T-cell (primary cell): ENCODE results near the gene SYT2. TPM values are rescaled to one million over a fixed set of nuclear protein-coding genes. Genes with fewer than 3 reads are reported as not detected.
"Not testable (repeated sequence)": the region's sequence is repeated elsewhere in the genome, so short reads cannot be mapped to it uniquely, and the experiment has no call there.

Experiments used
- ATAC-seq, 4 experiments: fragments of 200-7000 bp in 3 of 4; fragments of 150-1000 bp in 1 of 4; cut with Tn5 transposase; replicated peaks in 1 of 4; 1 replicate in 3 of 4; 2 replicates in 1 of 4; pipeline ENCODE4 v1.10.0; 2021; ENCODE audit warnings: moderate library complexity in 3 of 4, mild to moderate bottlenecking in 2 of 4, moderate number of reproducible peaks in 1 of 4
- CTCF ChIA-PET, 2 donors: fragments of 300-600 bp; sonication (Branson Sonifier 250); formaldehyde crosslinking; loops; one replicate each; lab custom pipeline; 2022; ENCODE audit warnings: antibody characterized with exemption in 2 of 2; lab: Charles Lee
- POLR2A ChIA-PET, 2 donors: fragments of 300-600 bp; sonication (Branson Sonifier 250); formaldehyde crosslinking; loops; one replicate each; lab custom pipeline; 2022; ENCODE audit warnings: antibody characterized with exemption in 2 of 2; lab: Charles Lee
- DNase-seq, 35 experiments: peaks; one replicate each; pipeline versions ENCODE4 v3.0.0 to v3.0.0-alpha.2; 2013 to 2023
- H3K27ac ChIP-seq: one replicate; pipeline ENCODE4 v1.5.1; 2013; ENCODE audit warnings: low read length
- H3K27me3 ChIP-seq, 2 experiments: replicated peaks in 1 of 2; 1 replicate in 1 of 2; 2 replicates in 1 of 2; pipeline versions ENCODE4 v1.6.1 to v1.7.0; 2013; ENCODE audit warnings: low read length in 1 of 2, mixed read lengths in 1 of 2; ENCODE audit not compliant: control insufficient read depth in 2 of 2, insufficient read depth in 2 of 2; ENCODE audit errors: extremely low read depth in 1 of 2
- H3K36me3 ChIP-seq, 2 donors: 1 replicate in 1 of 2; 2 replicates in 1 of 2; pipeline versions ENCODE4 v1.6.1 to v1.7.0; 2013; ENCODE audit warnings: low read length in 1 of 2; ENCODE audit not compliant: control insufficient read depth in 2 of 2, insufficient read depth in 1 of 2; ENCODE audit errors: extremely low read depth in 1 of 2
- H3K4me1 ChIP-seq, 2 experiments: 1 replicate in 1 of 2; 2 replicates in 1 of 2; pipeline versions ENCODE4 v1.6.1 to v1.7.0; 2013; ENCODE audit warnings: low read length in 2 of 2, mixed read lengths in 1 of 2; ENCODE audit not compliant: insufficient read depth in 2 of 2, control insufficient read depth in 1 of 2; ENCODE audit errors: extremely low read depth in 1 of 2
- H3K4me3 ChIP-seq, 2 donors: 1 replicate in 1 of 2; 2 replicates in 1 of 2; pipeline versions ENCODE4 v1.5.1 to v1.7.0; 2013; ENCODE audit warnings: mild to moderate bottlenecking in 2 of 2, low read length in 1 of 2, moderate library complexity in 1 of 2; ENCODE audit not compliant: control insufficient read depth in 1 of 2; ENCODE audit errors: extremely low read depth in 1 of 2
- H3K9me3 ChIP-seq: 2 replicates; pipeline ENCODE4 v1.7.0; 2013
- H3K27ac Mint-ChIP-seq, 2 donors: one replicate each; pipeline ENCODE4 v1.8.0; 2020 to 2021; ENCODE audit warnings: mild to moderate bottlenecking in 2 of 2, mixed read lengths in 2 of 2
- H3K27me3 Mint-ChIP-seq, 2 donors: one replicate each; pipeline ENCODE4 v1.8.0; 2021 to 2022; ENCODE audit warnings: mixed read lengths in 2 of 2
- H3K36me3 Mint-ChIP-seq: one replicate; pipeline ENCODE4 v1.8.0; 2021; ENCODE audit warnings: mixed read lengths
- H3K4me1 Mint-ChIP-seq, 3 donors: one replicate each; pipeline ENCODE4 v1.8.0; 2020 to 2022; ENCODE audit warnings: mixed read lengths in 3 of 3, mild to moderate bottlenecking in 1 of 3
- H3K4me3 Mint-ChIP-seq, 3 donors: one replicate each; pipeline ENCODE4 v1.8.0; 2020 to 2022; ENCODE audit warnings: mild to moderate bottlenecking in 3 of 3, mixed read lengths in 3 of 3, moderate library complexity in 3 of 3
- H3K9me3 Mint-ChIP-seq, 3 donors: one replicate each; pipeline ENCODE4 v1.8.0; 2020 to 2022; ENCODE audit warnings: mixed read lengths in 3 of 3
- WGBS: methylation state at CpG from one replicate; pipeline ENCODE4 v1.1.5; 2013; ENCODE audit warnings: missing lambda C conversion rate; ENCODE audit not compliant: insufficient coverage; 5-methylcytosine and 5-hydroxymethylcytosine counted together
- total RNA-seq, 35 experiments: library from RNA in 6 of 35; stranded (reverse) in 6 of 35; fragments of 120-200 nt in 1 of 35; gene quantifications; one replicate each; pipeline versions ENCODE4 v1.2.1 to v1.2.4 and lab custom pipeline; 2013 to 2026

SYT2 gene
- total RNA-seq, 5 donors from 2014 or later (not counting 1 experiment from before 2014, with no cell fraction given), result 0.03 to 0.07 (median 0.06) TPM; not detected in 2

- no CpG with 5 or more reads among the region's 4 CpGs for WGBS
- H3K27ac ChIP-seq, H3K36me3 ChIP-seq, CTCF ChIA-PET, H3K9me3 Mint-ChIP-seq, H3K4me1 Mint-ChIP-seq, H3K9me3 ChIP-seq, H3K27me3 Mint-ChIP-seq, H3K4me3 Mint-ChIP-seq, H3K27ac Mint-ChIP-seq, ATAC-seq, H3K4me1 ChIP-seq, DNase-seq, H3K4me3 ChIP-seq, H3K27me3 ChIP-seq: not testable (repeated sequence)
- H3K36me3 Mint-ChIP-seq, result peaks cover 16% of the 10 kb centered on the region
- POLR2A ChIA-PET, result interaction anchor here in 1 of 2 donors (0.6 kb wide), 1 partner anchor 10 kb away, joined by 3 read pairs; no protein-coding TSS in a partner anchor
Observed at GRCh38 chr1:202554619-202555018, 155.6 kb downstream of the SYT2 start.

DNA sequence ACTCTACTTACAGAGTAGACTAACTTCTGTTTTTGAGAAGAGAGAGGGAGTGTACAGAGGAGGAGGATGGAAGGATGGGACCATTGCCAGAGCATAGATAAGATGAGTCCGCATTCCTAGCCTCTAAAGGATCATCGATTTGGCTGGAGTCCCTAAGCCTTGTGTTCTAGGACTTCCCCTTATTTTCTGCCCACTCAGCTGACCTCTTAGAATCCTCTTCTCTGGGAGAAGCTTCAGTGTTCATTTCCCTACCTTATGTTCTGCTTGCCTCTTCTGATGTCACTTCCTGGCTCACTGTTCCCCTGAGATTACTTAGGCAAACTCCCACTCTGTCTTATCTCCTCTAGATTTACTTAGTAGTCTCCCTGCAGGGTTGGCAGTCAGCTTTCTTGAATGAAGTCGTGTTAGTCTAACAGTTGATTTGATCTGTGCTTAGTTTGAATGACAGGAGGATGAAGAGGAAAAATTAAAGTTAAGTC lies 156.7 kb downstream of the SYT2 start:
- no peaks in the 10 kb centered on the region for H3K4me1 Mint-ChIP-seq
- no peak for ATAC-seq
- ChIA-PET POLR2A (no interaction called here), CTCF (no interaction called here)
- no peak overlapping the region for H3K4me3 Mint-ChIP-seq
- no peaks in the 10 kb centered on the region for H3K9me3 Mint-ChIP-seq
- 100% methylated on average over 2 of the region's 3 CpGs for WGBS
- DNase-seq, result no peak
- H3K4me1 ChIP-seq, result no peaks in the 10 kb centered on the region
- no peaks in the 10 kb centered on the region for H3K9me3 ChIP-seq
- H3K36me3 Mint-ChIP-seq, result peaks cover 12% of the 10 kb centered on the region
- H3K27me3 ChIP-seq, result no peaks in the 10 kb centered on the region
- no peaks in the 10 kb centered on the region for H3K27me3 Mint-ChIP-seq
- H3K27ac Mint-ChIP-seq, result no peak overlapping the region
- H3K36me3 ChIP-seq, result peaks cover 0 to 3% of the 10 kb centered on the region in 2 donors
- H3K4me3 ChIP-seq, result no peak overlapping the region
- H3K27ac ChIP-seq, result no peak overlapping the region

DNA sequence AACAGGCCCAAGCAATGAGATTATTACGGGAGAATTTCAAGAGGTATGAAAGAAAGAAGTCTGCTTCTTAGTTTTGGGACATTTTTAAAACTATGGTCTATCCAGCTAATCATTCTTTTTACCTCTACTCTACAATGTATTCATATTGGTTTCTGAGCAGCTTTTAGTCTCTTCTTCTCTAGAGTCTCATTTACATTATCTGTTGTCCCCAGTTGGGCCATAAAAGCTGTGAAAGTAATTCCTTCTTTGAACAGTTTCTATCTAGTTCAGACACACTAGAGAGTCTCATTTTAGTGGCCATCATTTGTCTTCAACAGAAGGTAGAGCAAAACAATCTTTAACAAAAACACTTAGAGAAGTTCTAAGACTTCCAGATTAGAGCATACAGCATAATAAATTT lies 157.2 kb downstream of the SYT2 start:
- DNase-seq, H3K27ac ChIP-seq, H3K36me3 ChIP-seq, H3K4me1 ChIP-seq, H3K27ac Mint-ChIP-seq, POLR2A ChIA-PET, H3K27me3 ChIP-seq, ATAC-seq, H3K9me3 ChIP-seq, H3K4me1 Mint-ChIP-seq, H3K27me3 Mint-ChIP-seq, H3K4me3 Mint-ChIP-seq, H3K9me3 Mint-ChIP-seq, H3K4me3 ChIP-seq, CTCF ChIA-PET: not testable (repeated sequence)
- peaks cover 12% of the 10 kb centered on the region for H3K36me3 Mint-ChIP-seq
- no CpG with 5 or more reads among the region's 1 CpG for WGBS

DNA sequence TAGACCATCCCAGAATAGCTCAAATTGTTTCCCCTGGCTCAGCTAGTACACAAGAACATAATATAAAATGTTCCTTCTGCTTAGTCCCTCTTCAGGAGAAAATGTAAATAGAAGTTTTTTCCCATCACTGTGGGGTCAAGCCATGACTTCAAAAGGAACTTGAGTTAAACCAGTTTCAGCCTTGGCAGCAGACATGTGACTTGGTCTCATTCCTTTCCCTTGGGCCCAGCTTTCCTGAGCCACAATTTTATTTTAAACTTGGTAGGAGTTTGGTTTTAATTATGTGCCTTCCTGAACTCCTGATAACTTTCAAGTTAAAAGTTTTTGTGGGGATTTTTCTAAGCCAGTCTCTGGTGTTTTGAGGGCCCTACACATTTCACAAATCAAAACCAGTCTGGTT lies 157.6 kb downstream of the SYT2 start:
- CTCF ChIA-PET, result not testable (repeated sequence)

GRCh38 chr1:202551683-202552082 lies 158.6 kb downstream of the SYT2 start:
- Mint-ChIP-seq H3K36me3 (peaks cover 9% of the 10 kb centered on the region), H3K9me3 (no peaks in the 10 kb centered on the region), H3K27me3 (no peaks in the 10 kb centered on the region), H3K4me1 (peaks cover 0 to under 1% (median under 1%) of the 10 kb centered on the region in 3 donors), H3K27ac (no peak overlapping the region), H3K4me3 (no peak overlapping the region)
- H3K4me3 ChIP-seq, result no peak overlapping the region
- peaks cover 0 to 3% of the 10 kb centered on the region in 2 donors for H3K36me3 ChIP-seq
- H3K9me3 ChIP-seq, result no peaks in the 10 kb centered on the region
- H3K27ac ChIP-seq, result no peak overlapping the region
- H3K27me3 ChIP-seq, result no peaks in the 10 kb centered on the region
- ChIA-PET CTCF (no interaction called here), POLR2A (no interaction called here)
- ATAC-seq (no peak), DNase-seq (no peak)
- WGBS, result 100% methylated on average over 2 of the region's 3 CpGs
- no peaks in the 10 kb centered on the region for H3K4me1 ChIP-seq

More for the DNA sequence above, 157.6 kb downstream of the SYT2 start:
- H3K4me1 ChIP-seq, H3K27ac Mint-ChIP-seq, H3K9me3 Mint-ChIP-seq, ATAC-seq, H3K27me3 Mint-ChIP-seq, H3K36me3 ChIP-seq, POLR2A ChIA-PET, H3K27ac ChIP-seq, H3K27me3 ChIP-seq, H3K4me1 Mint-ChIP-seq, H3K9me3 ChIP-seq, H3K4me3 ChIP-seq, DNase-seq, H3K4me3 Mint-ChIP-seq: not testable (repeated sequence)
- H3K36me3 Mint-ChIP-seq, result peaks cover 12% of the 10 kb centered on the region

- H3K27ac Mint-ChIP-seq, H3K4me3 ChIP-seq, POLR2A ChIA-PET, H3K4me1 Mint-ChIP-seq, H3K27ac ChIP-seq, H3K27me3 ChIP-seq, H3K4me3 Mint-ChIP-seq, H3K27me3 Mint-ChIP-seq, H3K36me3 ChIP-seq, H3K36me3 Mint-ChIP-seq, H3K4me1 ChIP-seq, CTCF ChIA-PET, DNase-seq, H3K9me3 ChIP-seq, H3K9me3 Mint-ChIP-seq, ATAC-seq: not testable (repeated sequence)
- no CpG with 5 or more reads among the region's 1 CpG for WGBS
Observed at GRCh38 chr1:202550088-202550487, 160.2 kb downstream of the SYT2 start.

DNA sequence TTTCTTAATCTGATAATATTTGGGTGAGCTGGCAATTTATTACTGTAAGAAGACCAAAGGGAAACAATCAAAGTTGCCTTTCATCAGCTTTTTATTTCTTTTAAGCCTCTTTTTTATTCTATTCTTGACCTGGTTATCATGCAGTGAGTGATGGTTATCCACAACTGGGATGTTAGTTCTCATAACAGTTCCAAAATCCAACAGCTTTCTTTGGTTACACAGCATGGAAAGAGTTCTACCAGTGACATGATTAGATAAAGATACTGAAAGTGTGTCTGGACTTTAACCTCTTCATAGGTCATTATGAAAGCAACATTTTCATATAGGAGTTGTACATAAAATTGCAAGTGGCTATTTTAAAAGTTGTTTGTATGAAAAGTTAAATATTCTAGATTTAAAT lies 163.0 kb downstream of the SYT2 start:
- no peak overlapping the region for H3K4me3 ChIP-seq
- Mint-ChIP-seq H3K4me1 (peaks cover 4 to 10% (median 9%) of the 10 kb centered on the region in 3 donors), H3K27me3 (no peaks in the 10 kb centered on the region), H3K27ac (no peak overlapping the region), H3K4me3 (no peak overlapping the region), H3K9me3 (no peaks in the 10 kb centered on the region), H3K36me3 (no peaks in the 10 kb centered on the region)
- no peaks in the 10 kb centered on the region for H3K27me3 ChIP-seq
- no peak overlapping the region for H3K27ac ChIP-seq
- peaks cover 0 to 3% of the 10 kb centered on the region in 2 donors for H3K36me3 ChIP-seq
- no peaks in the 10 kb centered on the region for H3K4me1 ChIP-seq
- POLR2A ChIA-PET, result no interaction called here
- ATAC-seq, result no peak
- no peak for DNase-seq
- H3K9me3 ChIP-seq, result no peaks in the 10 kb centered on the region
- CTCF ChIA-PET, result no interaction called here
